Muscle of leg (tissue), 11 donors: ENCODE measurements around the gene TRAK2. TPM values are rescaled to one million over a fixed set of nuclear protein-coding genes. Genes with fewer than 3 reads are reported as not detected.
A peak's percentile ranks its signal among the peaks of the same experiment; 100 is the strongest.

Experiments
- DNase-seq: peaks from one replicate; pipeline ENCODE4 v3.0.0; 2013
- H3K27ac ChIP-seq: one replicate; pipeline ENCODE4 v1.5.1; 2013; ENCODE audit warnings: mild to moderate bottlenecking, low read length, control low read depth
- H3K27me3 ChIP-seq: one replicate; pipeline ENCODE4 v1.6.1; 2013; ENCODE audit warnings: low read length; ENCODE audit not compliant: control insufficient read depth, insufficient read depth
- H3K36me3 ChIP-seq: one replicate; pipeline ENCODE4 v1.6.1; 2013; ENCODE audit warnings: low read length; ENCODE audit not compliant: control insufficient read depth, insufficient read depth
- H3K4me1 ChIP-seq: one replicate; pipeline ENCODE4 v1.6.1; 2013; ENCODE audit warnings: low read length; ENCODE audit not compliant: control insufficient read depth, insufficient read depth
- H3K4me3 ChIP-seq: one replicate; pipeline ENCODE4 v1.5.1; 2013; ENCODE audit warnings: low read length, control low read depth
- H3K9me3 ChIP-seq: replicated peaks from 2 replicates; pipeline ENCODE4 v1.6.1; 2013; ENCODE audit warnings: low read depth, low read length; ENCODE audit not compliant: control insufficient read depth
- WGBS: methylation state at CpG from one replicate; pipeline ENCODE4 v1.1.5; 2013; ENCODE audit warnings: missing lambda C conversion rate; ENCODE audit not compliant: insufficient coverage; 5-methylcytosine and 5-hydroxymethylcytosine counted together
- polyA plus RNA-seq, 8 donors: library from polyadenylated mRNA; unstranded; fragments of 120-200 nt; gene quantifications; one replicate each; pipeline versions ENCODE4 v1.2.1 to v1.2.3, GENCODE V29; 2013; ENCODE audit warnings: inconsistent platforms in 1 of 8, low replicate concordance in 1 of 8; ENCODE audit not compliant: insufficient read length in 8 of 8, insufficient read depth in 1 of 8
- total RNA-seq: library from RNA; stranded (reverse); fragments of 120-200 nt; gene quantifications from one replicate; pipeline ENCODE4 v1.2.4, GENCODE V29; 2013

Gene TRAK2
- total and polyA plus RNA-seq, 9 donors, result 18.9 to 33.8 (median 25.7) TPM

GRCh38 chr2:201472411-201472810, 21.2 kb upstream of the TRAK2 start:
- no peaks in the 10 kb centered on the region for H3K4me1 ChIP-seq
- H3K27ac ChIP-seq, result no peak overlapping the region
- no peak overlapping the region for H3K4me3 ChIP-seq
- DNase-seq, result no peak
- H3K36me3 ChIP-seq, result peaks cover 30% of the 10 kb centered on the region
- H3K9me3 ChIP-seq, result no peaks in the 10 kb centered on the region
- 29% methylated on average over 1 of the region's 3 CpGs for WGBS
- no peaks in the 10 kb centered on the region for H3K27me3 ChIP-seq

GRCh38 chr2:201471732-201472393, 20.6 kb upstream of the TRAK2 start:
- Histone ChIP-seq H3K4me3 (no peak overlapping the region), H3K27ac (no peak overlapping the region), H3K36me3 (peaks cover 32% of the 10 kb centered on the region), H3K9me3 (no peaks in the 10 kb centered on the region), H3K4me1 (no peaks in the 10 kb centered on the region), H3K27me3 (no peaks in the 10 kb centered on the region)
- WGBS, result no CpG with 5 or more reads among the region's 3 CpGs
- peak; percentile 46 for DNase-seq

GRCh38 chr2:201470821-201471731, 19.8 kb upstream of the TRAK2 start:
- Histone ChIP-seq H3K36me3 (peaks cover 32% of the 10 kb centered on the region), H3K9me3 (no peaks in the 10 kb centered on the region), H3K27ac (no peak overlapping the region), H3K27me3 (no peaks in the 10 kb centered on the region), H3K4me3 (no peak overlapping the region), H3K4me1 (peaks cover 3% of the 10 kb centered on the region)
- 84% methylated on average over 5 of the region's 9 CpGs for WGBS
- no peak for DNase-seq

- H3K36me3 ChIP-seq, result peaks cover 35% of the 10 kb centered on the region
- no peak overlapping the region for H3K4me3 ChIP-seq
- H3K27ac ChIP-seq, result no peak overlapping the region
- H3K9me3 ChIP-seq, result no peaks in the 10 kb centered on the region
- H3K27me3 ChIP-seq, result no peaks in the 10 kb centered on the region
- DNase-seq, result no peak
- H3K4me1 ChIP-seq, result peaks cover 20% of the 10 kb centered on the region
These were observed 16.4 kb upstream of the TRAK2 start for GRCh38 chr2:201467666-201468065.

- peak overlapping the region; percentile 94 for H3K27ac ChIP-seq
- H3K36me3 ChIP-seq, result peaks cover 28% of the 10 kb centered on the region
- H3K4me1 ChIP-seq, result peaks cover 20% of the 10 kb centered on the region
- DNase-seq, result peak; percentile 96
- WGBS, result no CpG with 5 or more reads among the region's 3 CpGs
- H3K27me3 ChIP-seq, result no peaks in the 10 kb centered on the region
- no peaks in the 10 kb centered on the region for H3K9me3 ChIP-seq
- H3K4me3 ChIP-seq, result no peak overlapping the region
These were observed 14.9 kb upstream of the TRAK2 start for GRCh38 chr2:201466050-201466675.

GRCh38 chr2:201465524-201465971, 14.3 kb upstream of the TRAK2 start:
- DNase-seq, result peak; percentile 38
- H3K4me1 ChIP-seq, result peaks cover 20% of the 10 kb centered on the region
- no peaks in the 10 kb centered on the region for H3K27me3 ChIP-seq
- WGBS, result no CpG with 5 or more reads among the region's 2 CpGs
- no peak overlapping the region for H3K4me3 ChIP-seq
- H3K36me3 ChIP-seq, result peaks cover 24% of the 10 kb centered on the region
- no peaks in the 10 kb centered on the region for H3K9me3 ChIP-seq
- peak overlapping the region; percentile 94 for H3K27ac ChIP-seq

GRCh38 chr2:201464547-201464946, 13.3 kb upstream of the TRAK2 start:
- H3K36me3 ChIP-seq, result peaks cover 21% of the 10 kb centered on the region
- 88% methylated on average over 1 of the region's 1 CpG for WGBS

GRCh38 chr2:201460532-201460931, 9.3 kb upstream of the TRAK2 start:
- DNase-seq, result no peak
- H3K4me1 ChIP-seq, result peaks cover 12% of the 10 kb centered on the region
- no peak overlapping the region for H3K4me3 ChIP-seq
- H3K27ac ChIP-seq, result no peak overlapping the region
- no peaks in the 10 kb centered on the region for H3K9me3 ChIP-seq
- H3K27me3 ChIP-seq, result no peaks in the 10 kb centered on the region
- WGBS, result no CpG with 5 or more reads among the region's 1 CpG
- peaks cover 19% of the 10 kb centered on the region for H3K36me3 ChIP-seq

More at GRCh38 chr2:201464547-201464946, 13.3 kb upstream of the TRAK2 start:
- no peak overlapping the region for H3K27ac ChIP-seq
- H3K4me1 ChIP-seq, result peaks cover 20% of the 10 kb centered on the region
- H3K4me3 ChIP-seq, result no peak overlapping the region
- no peak for DNase-seq
- no peaks in the 10 kb centered on the region for H3K27me3 ChIP-seq
- no peaks in the 10 kb centered on the region for H3K9me3 ChIP-seq

GRCh38 chr2:201458381-201458780, 7.1 kb upstream of the TRAK2 start:
- Histone ChIP-seq H3K27ac (no peak overlapping the region), H3K36me3 (peaks cover 8% of the 10 kb centered on the region), H3K9me3 (no peaks in the 10 kb centered on the region), H3K27me3 (no peaks in the 10 kb centered on the region), H3K4me3 (no peak overlapping the region), H3K4me1 (peaks cover 2% of the 10 kb centered on the region)
- no peak for DNase-seq
